OCI-LY1 (cell line): ENCODE measurements around the gene LEF1.

Source experiments
- H2AFZ ChIP-seq: fragments of 200-600 bp; sonication (generic), shearing (Covaris generic); 2 replicates; pipeline ENCODE4 v1.6.0; 2014; ENCODE audit warnings: antibody characterized with exemption, mild to moderate bottlenecking, low read length
- H3F3A ChIP-seq: fragments of 200-600 bp; sonication (generic), shearing (Covaris generic); 2 replicates; pipeline ENCODE4 v1.6.0; 2014; ENCODE audit warnings: mild to moderate bottlenecking, antibody characterized with exemption, low read length, moderate library complexity; ENCODE audit not compliant: insufficient read depth
- H3K27ac ChIP-seq: fragments of 200-600 bp; sonication (generic); 2 replicates; pipeline ENCODE4 v1.5.1; 2014; ENCODE audit warnings: low read length, mixed run types, mild to moderate bottlenecking, low read depth; ENCODE audit not compliant: poor library complexity, severe bottlenecking
- H3K27me3 ChIP-seq: fragments of 200-600 bp; sonication (generic); 2 replicates; pipeline ENCODE4 v1.6.0; 2014; ENCODE audit warnings: antibody characterized with exemption, mild to moderate bottlenecking, low read length, moderate library complexity; ENCODE audit not compliant: insufficient read depth
- H3K36me3 ChIP-seq: fragments of 200-600 bp; sonication (generic); 2 replicates; pipeline ENCODE4 v1.6.1; 2014; ENCODE audit warnings: mild to moderate bottlenecking, antibody characterized with exemption, low read length, moderate library complexity, mixed read lengths; ENCODE audit not compliant: insufficient read depth
- H3K4me1 ChIP-seq: fragments of 200-600 bp; sonication (generic); 2 replicates; pipeline ENCODE4 v1.5.1; 2014; ENCODE audit warnings: mild to moderate bottlenecking, low read length, moderate library complexity; ENCODE audit not compliant: insufficient read depth, severe bottlenecking
- H3K4me2 ChIP-seq: fragments of 200-600 bp; sonication (generic), shearing (Covaris generic); 2 replicates; pipeline ENCODE4 v1.6.1; 2014; ENCODE audit warnings: low read length
- H3K4me3 ChIP-seq: fragments of 200-600 bp; sonication (generic); 2 replicates; pipeline ENCODE4 v1.5.1; 2014; ENCODE audit warnings: low read length, low read depth, mild to moderate bottlenecking, mixed read lengths; ENCODE audit not compliant: poor library complexity, severe bottlenecking
- H3K79me2 ChIP-seq: fragments of 200-600 bp; shearing (Covaris generic); 2 replicates; pipeline ENCODE4 v1.6.1; 2016; ENCODE audit warnings: mixed run types, low read length, mixed read lengths; ENCODE audit not compliant: insufficient read depth
- H3K9ac ChIP-seq: fragments of 200-600 bp; sonication (generic), shearing (Covaris generic); 2 replicates; pipeline ENCODE4 v1.6.1; 2014; ENCODE audit warnings: mild to moderate bottlenecking, low read length, mixed read lengths
- H3K9me2 ChIP-seq: fragments of 200-600 bp; sonication (generic), shearing (Covaris generic); 2 replicates; pipeline ENCODE4 v1.6.1; 2014; ENCODE audit warnings: low read depth, mild to moderate bottlenecking, low read length, mixed read lengths
- H3K9me3 ChIP-seq: fragments of 200-600 bp; shearing (Covaris generic); 2 replicates; pipeline ENCODE4 v1.6.1; 2014; ENCODE audit warnings: low read length, mixed read lengths
- H4K20me1 ChIP-seq: fragments of 200-600 bp; sonication (generic), shearing (Covaris generic); 2 replicates; pipeline ENCODE4 v1.6.0; 2016; ENCODE audit warnings: mild to moderate bottlenecking, low read length; ENCODE audit not compliant: insufficient read depth
- EZH2 ChIP-seq: fragments of 200-600 bp; sonication (generic), shearing (Covaris generic); IDR thresholded peaks from 2 replicates; pipeline ENCODE4 v1.8.0; 2017; ENCODE audit warnings: borderline replicate concordance, mixed run types, mild to moderate bottlenecking, antibody characterized with exemption, low read length, moderate library complexity, mixed read lengths
- TF ChIP-seq, protein P1 (sequence below): fragments of 200-600 bp; sonication (generic), shearing (Covaris generic); IDR thresholded peaks from 2 replicates; pipeline ENCODE4 v1.5.1; 2017; ENCODE audit warnings: mild to moderate bottlenecking, antibody characterized with exemption, low read length, moderate library complexity, mixed read lengths

The LEF1 gene

DNA sequence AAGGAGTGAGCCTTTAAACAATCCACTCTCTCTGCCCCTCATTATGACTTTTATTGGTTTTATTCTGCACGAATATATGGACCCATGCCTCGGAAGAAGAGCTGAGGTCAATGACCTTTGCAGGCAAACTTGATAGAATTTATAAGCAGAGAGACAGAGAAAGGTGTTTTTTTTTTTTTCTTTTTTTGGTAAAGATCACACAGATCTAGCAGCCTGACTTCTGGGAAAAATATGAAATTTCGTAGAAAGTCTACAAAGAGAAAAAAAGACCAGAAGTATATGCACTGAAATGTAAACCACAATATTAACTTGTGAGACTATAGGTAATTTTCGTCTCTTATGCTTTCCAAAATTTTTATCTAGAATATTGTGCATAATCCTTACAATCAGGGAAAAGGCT lies 61.6 kb downstream of the LEF1 start:
- Histone ChIP-seq H3K79me2 (peaks cover 92% of the 10 kb centered on the region), H3F3A (no peaks in the 10 kb centered on the region), H3K9me2 (no peaks in the 10 kb centered on the region), H3K27ac (no peak overlapping the region), H3K4me1 (peaks cover 56% of the 10 kb centered on the region), H4K20me1 (no peaks in the 10 kb centered on the region), H3K9me3 (no peaks in the 10 kb centered on the region), H3K4me3 (no peak overlapping the region), H3K4me2 (no peak overlapping the region), H2AFZ (no peak overlapping the region), H3K27me3 (no peaks in the 10 kb centered on the region), H3K36me3 (peaks cover 82% of the 10 kb centered on the region), H3K9ac (no peak overlapping the region)
- TF ChIP-seq, protein P1, sequence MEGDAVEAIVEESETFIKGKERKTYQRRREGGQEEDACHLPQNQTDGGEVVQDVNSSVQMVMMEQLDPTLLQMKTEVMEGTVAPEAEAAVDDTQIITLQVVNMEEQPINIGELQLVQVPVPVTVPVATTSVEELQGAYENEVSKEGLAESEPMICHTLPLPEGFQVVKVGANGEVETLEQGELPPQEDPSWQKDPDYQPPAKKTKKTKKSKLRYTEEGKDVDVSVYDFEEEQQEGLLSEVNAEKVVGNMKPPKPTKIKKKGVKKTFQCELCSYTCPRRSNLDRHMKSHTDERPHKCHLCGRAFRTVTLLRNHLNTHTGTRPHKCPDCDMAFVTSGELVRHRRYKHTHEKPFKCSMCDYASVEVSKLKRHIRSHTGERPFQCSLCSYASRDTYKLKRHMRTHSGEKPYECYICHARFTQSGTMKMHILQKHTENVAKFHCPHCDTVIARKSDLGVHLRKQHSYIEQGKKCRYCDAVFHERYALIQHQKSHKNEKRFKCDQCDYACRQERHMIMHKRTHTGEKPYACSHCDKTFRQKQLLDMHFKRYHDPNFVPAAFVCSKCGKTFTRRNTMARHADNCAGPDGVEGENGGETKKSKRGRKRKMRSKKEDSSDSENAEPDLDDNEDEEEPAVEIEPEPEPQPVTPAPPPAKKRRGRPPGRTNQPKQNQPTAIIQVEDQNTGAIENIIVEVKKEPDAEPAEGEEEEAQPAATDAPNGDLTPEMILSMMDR, result no peak
- TF ChIP-seq EZH2, result no peak

DNA sequence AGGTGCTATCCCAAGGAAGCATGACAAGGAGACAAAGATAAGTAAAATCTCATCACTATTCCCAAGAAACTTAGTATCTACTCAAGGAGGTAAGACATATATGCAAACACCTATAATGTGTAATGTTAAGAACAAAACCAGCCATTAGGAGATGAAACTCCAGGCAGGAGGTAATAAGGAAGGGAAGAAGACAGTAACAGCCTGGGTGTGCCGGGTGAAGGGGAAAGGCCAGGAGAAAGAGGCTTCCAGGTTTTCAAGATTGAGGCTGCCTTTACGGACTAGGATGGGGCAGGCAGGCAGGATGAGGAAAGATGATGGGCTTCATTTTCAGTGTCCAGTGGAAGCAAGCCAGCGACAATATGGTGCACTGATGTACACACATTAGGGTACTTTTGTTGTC lies 62.5 kb downstream of the LEF1 start:
- H2AFZ ChIP-seq, result no peak overlapping the region
- H3K4me1 ChIP-seq, result peaks cover 53% of the 10 kb centered on the region
- no peaks in the 10 kb centered on the region for H3F3A ChIP-seq
- H3K36me3 ChIP-seq, result peaks cover 81% of the 10 kb centered on the region
- H3K4me2 ChIP-seq, result no peak overlapping the region
- H3K9me3 ChIP-seq, result no peaks in the 10 kb centered on the region
- H3K4me3 ChIP-seq, result no peak overlapping the region
- no peaks in the 10 kb centered on the region for H4K20me1 ChIP-seq
- no peaks in the 10 kb centered on the region for H3K27me3 ChIP-seq
- H3K9me2 ChIP-seq, result no peaks in the 10 kb centered on the region
- no peak overlapping the region for H3K27ac ChIP-seq
- TF ChIP-seq, protein P1, result no peak
- no peak for TF ChIP-seq EZH2
- H3K9ac ChIP-seq, result no peak overlapping the region
- peaks cover 86% of the 10 kb centered on the region for H3K79me2 ChIP-seq

DNA sequence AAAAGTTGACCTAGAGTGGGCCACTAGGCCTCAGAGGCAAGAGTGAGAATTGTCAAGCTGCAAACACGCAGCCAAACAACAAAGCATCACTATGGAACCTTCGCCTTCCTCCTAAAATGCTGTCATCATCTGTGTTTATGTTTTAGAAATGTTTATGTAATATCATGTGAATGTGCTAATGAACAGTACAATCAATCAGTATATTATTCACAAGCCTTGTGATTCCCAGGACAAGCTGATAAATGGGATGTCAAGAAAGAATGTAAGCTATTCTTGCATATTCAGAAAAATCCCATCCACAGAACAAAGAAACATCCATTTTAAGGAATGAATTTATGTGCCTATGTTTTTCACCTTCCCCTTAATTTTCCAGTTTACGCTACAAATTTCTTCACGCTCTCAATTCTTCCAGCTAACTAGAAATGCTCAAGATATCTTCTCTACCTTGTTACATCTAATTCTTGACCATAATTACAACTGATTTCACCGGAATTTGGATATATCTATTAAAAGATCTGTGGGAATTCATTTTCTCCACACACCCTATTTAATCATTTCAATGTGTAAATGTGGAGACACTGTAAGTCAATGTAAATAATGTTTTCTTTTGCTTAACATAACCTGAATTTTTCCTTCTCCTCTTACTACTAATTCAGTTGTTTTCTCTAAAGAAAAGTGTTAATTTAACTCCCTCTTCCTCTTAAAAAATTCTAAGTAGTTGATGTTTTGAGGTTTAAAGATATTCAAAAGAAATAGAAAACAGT lies 65.5 kb downstream of the LEF1 start:
- Histone ChIP-seq H3K4me1 (peaks cover 34% of the 10 kb centered on the region), H3K9ac (no peak overlapping the region), H3K79me2 (peaks cover 86% of the 10 kb centered on the region), H3K27ac (no peak overlapping the region), H3K27me3 (no peaks in the 10 kb centered on the region), H3K4me3 (no peak overlapping the region), H3K4me2 (no peak overlapping the region), H4K20me1 (no peaks in the 10 kb centered on the region), H3K9me2 (no peaks in the 10 kb centered on the region), H3K9me3 (no peaks in the 10 kb centered on the region), H2AFZ (no peak overlapping the region), H3K36me3 (peaks cover 72% of the 10 kb centered on the region), H3F3A (no peaks in the 10 kb centered on the region; the same call in 1 of the 2 replicates)
- TF ChIP-seq, protein P1, result no peak
- TF ChIP-seq EZH2, result no peak
